Lower leg skin (tissue), 3 donors: ENCODE data around the gene SLC17A8.

Experiments
- POLR2A ChIP-seq, 2 donors: fragments of 450-650 bp; IDR thresholded peaks; one replicate each; pipeline ENCODE4 v1.6.1; 2016 to 2017; ENCODE audit warnings: antibody characterized with exemption in 2 of 2, mild to moderate bottlenecking in 1 of 2, moderate library complexity in 1 of 2
- TF ChIP-seq, protein P1 (sequence below), 3 donors: fragments of 450-650 bp; IDR thresholded peaks; one replicate each; pipeline ENCODE4 v1.5.1; 2016; ENCODE audit warnings: antibody characterized with exemption in 3 of 3, mild to moderate bottlenecking in 3 of 3, moderate library complexity in 2 of 3

DNA sequence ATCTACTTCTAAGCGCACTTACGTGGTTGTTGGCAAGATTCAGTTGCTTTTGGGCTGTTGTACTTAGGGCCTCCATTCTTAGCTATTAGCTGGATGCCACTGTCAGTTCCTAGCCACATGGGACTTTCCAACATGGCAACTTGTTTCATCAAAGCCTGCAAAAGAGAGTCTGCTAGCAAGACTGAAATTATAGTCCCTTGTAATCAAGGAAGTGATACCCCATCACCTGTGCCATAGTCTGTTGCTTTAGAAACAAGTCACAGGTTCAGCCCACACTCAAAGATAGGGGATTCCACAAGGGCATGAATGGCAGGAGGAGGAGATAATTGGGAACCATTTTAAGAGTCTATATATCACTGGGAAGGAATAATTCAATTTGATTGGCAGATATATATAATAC lies 27.1 kb upstream of the SLC17A8 start:
- TF ChIP-seq, protein P1, sequence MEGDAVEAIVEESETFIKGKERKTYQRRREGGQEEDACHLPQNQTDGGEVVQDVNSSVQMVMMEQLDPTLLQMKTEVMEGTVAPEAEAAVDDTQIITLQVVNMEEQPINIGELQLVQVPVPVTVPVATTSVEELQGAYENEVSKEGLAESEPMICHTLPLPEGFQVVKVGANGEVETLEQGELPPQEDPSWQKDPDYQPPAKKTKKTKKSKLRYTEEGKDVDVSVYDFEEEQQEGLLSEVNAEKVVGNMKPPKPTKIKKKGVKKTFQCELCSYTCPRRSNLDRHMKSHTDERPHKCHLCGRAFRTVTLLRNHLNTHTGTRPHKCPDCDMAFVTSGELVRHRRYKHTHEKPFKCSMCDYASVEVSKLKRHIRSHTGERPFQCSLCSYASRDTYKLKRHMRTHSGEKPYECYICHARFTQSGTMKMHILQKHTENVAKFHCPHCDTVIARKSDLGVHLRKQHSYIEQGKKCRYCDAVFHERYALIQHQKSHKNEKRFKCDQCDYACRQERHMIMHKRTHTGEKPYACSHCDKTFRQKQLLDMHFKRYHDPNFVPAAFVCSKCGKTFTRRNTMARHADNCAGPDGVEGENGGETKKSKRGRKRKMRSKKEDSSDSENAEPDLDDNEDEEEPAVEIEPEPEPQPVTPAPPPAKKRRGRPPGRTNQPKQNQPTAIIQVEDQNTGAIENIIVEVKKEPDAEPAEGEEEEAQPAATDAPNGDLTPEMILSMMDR (IDR thresholded peaks at IDR 0.05): no peak
- no peak for TF ChIP-seq POLR2A (IDR thresholded peaks at IDR 0.05)
